NCI-H2196 treated with DMSO at 0.1 percent for 48 hours (cell line): ENCODE results near the gene TRIM33.
"Not testable (repeated sequence)": the region's sequence is repeated elsewhere in the genome, so short reads cannot be mapped to it uniquely, and the experiment has no call there.

Experiments
- DNase-seq: peaks from one replicate; lab custom pipeline; 2025; ENCODE audit not compliant: unreplicated experiment; lab: John Stamatoyannopoulos, UW

TRIM33 gene

GRCh38 chr1:114510274-114511031 is 550 bp downstream of the TRIM33 start:
- DNase-seq: no peak

GRCh38 chr1:114509596-114510273 is 1.3 kb downstream of the TRIM33 start:
- DNase-seq: no peak

GRCh38 chr1:114508386-114508898 is 2.6 kb downstream of the TRIM33 start:
- DNase-seq: no peak

GRCh38 chr1:114507513-114507912 is 3.5 kb downstream of the TRIM33 start:
- no peak for DNase-seq

- DNase-seq: no peak
Measured at GRCh38 chr1:114505148-114505561, 5.8 kb downstream of the TRIM33 start.

- DNase-seq: no peak
Measured at GRCh38 chr1:114503916-114504422, 7.0 kb downstream of the TRIM33 start.

GRCh38 chr1:114502080-114502479 is 8.9 kb downstream of the TRIM33 start:
- no peak for DNase-seq

GRCh38 chr1:114499478-114499877 is 11.5 kb downstream of the TRIM33 start:
- DNase-seq: no peak

- no peak for DNase-seq
Measured at GRCh38 chr1:114496089-114496488, 14.9 kb downstream of the TRIM33 start.

GRCh38 chr1:114495486-114495885 is 15.5 kb downstream of the TRIM33 start:
- no peak for DNase-seq

GRCh38 chr1:114492978-114493377 is 18.0 kb downstream of the TRIM33 start:
- DNase-seq: no peak

GRCh38 chr1:114490274-114490693 is 20.7 kb downstream of the TRIM33 start:
- no peak for DNase-seq

- no peak for DNase-seq
Measured at GRCh38 chr1:114488739-114489138, 22.3 kb downstream of the TRIM33 start.

- no peak for DNase-seq
Measured at GRCh38 chr1:114485286-114485685, 25.7 kb downstream of the TRIM33 start.

- no peak for DNase-seq
Measured at GRCh38 chr1:114482585-114482984, 28.4 kb downstream of the TRIM33 start.

GRCh38 chr1:114479636-114480035 is 31.4 kb downstream of the TRIM33 start:
- not testable (repeated sequence) for DNase-seq

- DNase-seq: no peak
Measured at GRCh38 chr1:114479134-114479533, 31.9 kb downstream of the TRIM33 start.

GRCh38 chr1:114473796-114474195 is 37.2 kb downstream of the TRIM33 start:
- no peak for DNase-seq

- DNase-seq: no peak
Measured at GRCh38 chr1:114472408-114472807, 38.6 kb downstream of the TRIM33 start.

GRCh38 chr1:114470681-114471080 is 40.3 kb downstream of the TRIM33 start:
- DNase-seq: no peak

- DNase-seq: no peak
Measured at GRCh38 chr1:114468710-114469468, 42.1 kb downstream of the TRIM33 start.
